H9 (cell line): Measurements from ENCODE around the gene CCL17. TPM values are rescaled to one million over a fixed set of nuclear protein-coding genes. Genes with fewer than 3 reads are reported as not detected.

ENCODE experiments used
- DNase-seq: peaks from one replicate; pipeline ENCODE4 v3.0.0-alpha.2; 2017
- H2AFZ ChIP-seq: one replicate; pipeline ENCODE4 v1.6.1; 2013; ENCODE audit warnings: mild to moderate bottlenecking, low read length, control low read depth, moderate library complexity
- H2AK5ac ChIP-seq: 2 replicates; pipeline ENCODE4 v1.6.1; 2013; ENCODE audit warnings: low read length, control low read depth, mixed read lengths; ENCODE audit not compliant: insufficient read length
- H2BK120ac ChIP-seq: one replicate; pipeline ENCODE4 v1.6.1; 2013; ENCODE audit warnings: low read depth, mild to moderate bottlenecking, low read length, control low read depth, inconsistent platforms; ENCODE audit not compliant: poor library complexity, severe bottlenecking
- H2BK12ac ChIP-seq: 2 replicates; pipeline ENCODE4 v1.6.1; 2013; ENCODE audit warnings: low read length, control low read depth, mixed read lengths, low read depth; ENCODE audit not compliant: insufficient read length
- H2BK15ac ChIP-seq: 2 replicates; pipeline ENCODE4 v1.6.1; 2013; ENCODE audit warnings: low read depth, low read length, control low read depth
- H2BK20ac ChIP-seq: one replicate; pipeline ENCODE4 v1.6.1; 2013; ENCODE audit warnings: low read depth, mild to moderate bottlenecking, low read length, control low read depth, inconsistent platforms; ENCODE audit not compliant: poor library complexity, severe bottlenecking
- H2BK5ac ChIP-seq: 2 replicates; pipeline ENCODE4 v1.6.1; 2013; ENCODE audit warnings: low read length, control low read depth, mixed read lengths; ENCODE audit not compliant: insufficient read length
- H3K14ac ChIP-seq: 2 replicates; pipeline ENCODE4 v1.6.1; 2013; ENCODE audit warnings: low read length, control low read depth; ENCODE audit not compliant: insufficient read depth
- H3K18ac ChIP-seq: 2 replicates; pipeline ENCODE4 v1.6.1; 2013; ENCODE audit warnings: low read depth, mild to moderate bottlenecking, mixed read lengths, low read length, control low read depth; ENCODE audit not compliant: insufficient read length
- H3K23ac ChIP-seq: 2 replicates; pipeline ENCODE4 v1.6.1; 2013; ENCODE audit warnings: low read length, control low read depth, mixed read lengths, low read depth; ENCODE audit not compliant: insufficient read length
- H3K23me2 ChIP-seq: 2 replicates; pipeline ENCODE4 v1.6.1; 2013; ENCODE audit warnings: low read depth, mild to moderate bottlenecking, mixed read lengths, low read length, control low read depth; ENCODE audit not compliant: insufficient read length, poor library complexity, severe bottlenecking
- H3K27ac ChIP-seq: 2 replicates; pipeline ENCODE4 v1.5.1; 2013; ENCODE audit warnings: low read length, control low read depth, mixed read lengths, low read depth; ENCODE audit not compliant: insufficient read length
- H3K27me3 ChIP-seq: 2 replicates; pipeline ENCODE4 v1.6.1; 2013; ENCODE audit warnings: low read length, control low read depth, inconsistent platforms; ENCODE audit not compliant: insufficient read depth
- H3K4ac ChIP-seq: 2 replicates; pipeline ENCODE4 v1.6.1; 2013; ENCODE audit warnings: low read depth, mild to moderate bottlenecking, control low read depth, inconsistent platforms, low read length, moderate library complexity
- H3K4me1 ChIP-seq: 2 replicates; pipeline ENCODE4 v1.6.1; 2013; ENCODE audit warnings: low read length, control low read depth, inconsistent platforms; ENCODE audit not compliant: insufficient read depth
- H3K4me2 ChIP-seq: 2 replicates; pipeline ENCODE4 v1.6.1; 2013; ENCODE audit warnings: low read length, control low read depth, mixed read lengths; ENCODE audit not compliant: insufficient read length, insufficient read depth
- H3K56ac ChIP-seq: 2 replicates; pipeline ENCODE4 v1.6.1; 2013; ENCODE audit warnings: low read depth, mild to moderate bottlenecking, mixed read lengths, low read length, control low read depth; ENCODE audit not compliant: insufficient read length
- H3K79me1 ChIP-seq: 2 replicates; pipeline ENCODE4 v1.6.1; 2013; ENCODE audit warnings: low read depth, mild to moderate bottlenecking, moderate library complexity, low read length, control low read depth, inconsistent platforms; ENCODE audit not compliant: insufficient read depth, poor library complexity, severe bottlenecking
- H3K79me2 ChIP-seq: 2 replicates; pipeline ENCODE4 v1.6.1; 2013; ENCODE audit warnings: low read length, control low read depth, inconsistent platforms; ENCODE audit not compliant: insufficient read depth
- H3K9ac ChIP-seq: 2 replicates; pipeline ENCODE4 v1.6.1; 2013; ENCODE audit warnings: low read length, control low read depth, mixed read lengths; ENCODE audit not compliant: insufficient read length; ENCODE audit errors: extremely low read depth
- H3K9me3 ChIP-seq: one replicate; pipeline ENCODE4 v1.6.1; 2013; ENCODE audit warnings: low read depth, low read length, inconsistent platforms; ENCODE audit not compliant: control insufficient read depth
- H3T11ph ChIP-seq: one replicate; pipeline ENCODE4 v1.6.1; 2013; ENCODE audit warnings: mild to moderate bottlenecking, low read length, control low read depth, inconsistent platforms
- H4K20me1 ChIP-seq: one replicate; pipeline ENCODE4 v1.6.1; 2013; ENCODE audit not compliant: control insufficient read depth, insufficient read length, insufficient read depth
- H4K5ac ChIP-seq: 2 replicates; pipeline ENCODE4 v1.6.1; 2013; ENCODE audit warnings: low read depth, mild to moderate bottlenecking, mixed read lengths, low read length, control low read depth; ENCODE audit not compliant: insufficient read length
- H4K8ac ChIP-seq: replicated peaks from 2 replicates; pipeline ENCODE4 v1.6.1; 2013; ENCODE audit warnings: low read length, control low read depth, mixed read lengths, low read depth; ENCODE audit not compliant: insufficient read length
- H4K91ac ChIP-seq: 2 replicates; pipeline ENCODE4 v1.6.1; 2013; ENCODE audit warnings: low read depth, mild to moderate bottlenecking, moderate library complexity, mixed read lengths, low read length, control low read depth; ENCODE audit not compliant: insufficient read length
- H3K27ac Mint-ChIP-seq, 3 experiments: 2 replicates in 2 of 3; 3 replicates in 1 of 3; pipeline ENCODE4 v1.8.0; 2020 to 2021; ENCODE audit warnings: mixed read lengths in 3 of 3, mild to moderate bottlenecking in 1 of 3, moderate library complexity in 1 of 3
- H3K27me3 Mint-ChIP-seq: 2 replicates; pipeline ENCODE4 v1.8.0; 2021; ENCODE audit warnings: low read depth, mild to moderate bottlenecking, moderate library complexity, mixed read lengths
- H3K36me3 Mint-ChIP-seq, 3 experiments: 2 replicates in 2 of 3; 3 replicates in 1 of 3; pipeline ENCODE4 v1.8.0; 2020 to 2021; ENCODE audit warnings: low read depth in 3 of 3, mixed read lengths in 3 of 3; ENCODE audit not compliant: insufficient read depth in 1 of 3
- H3K4me1 Mint-ChIP-seq, 2 experiments: 2 replicates each; pipeline ENCODE4 v1.8.0; 2020; ENCODE audit warnings: mixed read lengths in 2 of 2
- H3K4me3 Mint-ChIP-seq, 2 experiments: 2 replicates in 1 of 2; 3 replicates in 1 of 2; pipeline ENCODE4 v1.8.0; 2020 to 2021; ENCODE audit warnings: mild to moderate bottlenecking in 2 of 2, mixed read lengths in 2 of 2, moderate library complexity in 1 of 2
- H3K9me3 Mint-ChIP-seq, 2 experiments: 2 replicates in 1 of 2; 3 replicates in 1 of 2; pipeline ENCODE4 v1.8.0; 2020; ENCODE audit warnings: mild to moderate bottlenecking in 2 of 2, mixed read lengths in 2 of 2, moderate library complexity in 1 of 2
- CTCF ChIP-seq: fragments of 200-600 bp; sonication (generic); conservative IDR thresholded peaks from 3 replicates; pipeline ENCODE4 v1.8.0; 2021; ENCODE audit warnings: antibody characterized with exemption, mild to moderate bottlenecking
- WGBS: extraction: QIAGEN DNeasy Blood & Tissue Kit; methylation state at CpG from one replicate; pipeline ENCODE4 v1.1.7; 2013; ENCODE audit warnings: missing lambda C conversion rate, low lambda C conversion rate, mixed read lengths; ENCODE audit not compliant: insufficient read length; ENCODE audit errors: extremely low coverage; 5-methylcytosine and 5-hydroxymethylcytosine counted together
- total RNA-seq: library from RNA; stranded (reverse); gene quantifications from 2 replicates; pipeline ENCODE4 v1.2.1, GENCODE V29; 2021

The CCL17 gene
- total RNA-seq, 1 experiment from 2014 or later, result not detected

- no peaks in the 10 kb centered on the region for H3K9me3 Mint-ChIP-seq
- no peak for DNase-seq
- H3K27ac ChIP-seq, result no peak overlapping the region
Measured at GRCh38 chr16:57356547-57356946, 48.0 kb upstream of the CCL17 start.

More at GRCh38 chr16:57356547-57356946, 48.0 kb upstream of the CCL17 start:
- Histone ChIP-seq H2BK20ac (no peak overlapping the region), H3K23ac (no peak overlapping the region), H2AFZ (no peak overlapping the region), H3K4me1 (no peaks in the 10 kb centered on the region), H3K4me2 (no peak overlapping the region), H3K9ac (no peak overlapping the region), H2BK12ac (no peak overlapping the region), H3K18ac (no peak overlapping the region), H2BK15ac (no peak overlapping the region), H4K5ac (no peak overlapping the region), H2BK120ac (no peak overlapping the region), H3K14ac (no peak overlapping the region), H4K8ac (no peak overlapping the region), H2BK5ac (no peak overlapping the region), H3K79me2 (no peaks in the 10 kb centered on the region), H4K20me1 (no peaks in the 10 kb centered on the region), H2AK5ac (no peak overlapping the region), H3K4ac (no peak overlapping the region), H3K56ac (no peak overlapping the region), H3T11ph (no peak overlapping the region), H3K23me2 (no peaks in the 10 kb centered on the region), H3K27me3 (no peaks in the 10 kb centered on the region), H3K9me3 (no peaks in the 10 kb centered on the region), H3K79me1 (no peaks in the 10 kb centered on the region), H4K91ac (no peak overlapping the region)
- no peak overlapping the region for H3K27ac Mint-ChIP-seq
- H3K4me1 Mint-ChIP-seq, result peaks cover 0 to 4% of the 10 kb centered on the region in 2 experiments; a peak in 2 of 4 replicates
- H3K36me3 Mint-ChIP-seq, result no peaks in the 10 kb centered on the region
- peaks cover 1% of the 10 kb centered on the region for H3K27me3 Mint-ChIP-seq
- no peak for TF ChIP-seq CTCF
- no peak overlapping the region for H3K4me3 Mint-ChIP-seq
- no CpG with 5 or more reads among the region's 4 CpGs for WGBS
